Suprapubic skin (tissue), 4 donors: Measurements from ENCODE around the gene PIP5K1B.

Source experiments
- EP300 ChIP-seq: sonication (generic); formaldehyde crosslinking; IDR thresholded peaks from one replicate; pipeline ENCODE4 v1.6.1; 2017; ENCODE audit warnings: antibody characterized with exemption
- POLR2A ChIP-seq, 2 donors: fragments of 450-650 bp; IDR thresholded peaks; one replicate each; pipeline ENCODE4 v1.6.1; 2017; ENCODE audit warnings: antibody characterized with exemption in 2 of 2, mild to moderate bottlenecking in 2 of 2, moderate library complexity in 2 of 2
- POLR2AphosphoS5 ChIP-seq, 3 donors: sonication (generic); formaldehyde crosslinking; IDR thresholded peaks; one replicate each; pipeline ENCODE4 v1.6.1; 2017; ENCODE audit warnings: antibody characterized with exemption in 3 of 3

DNA sequence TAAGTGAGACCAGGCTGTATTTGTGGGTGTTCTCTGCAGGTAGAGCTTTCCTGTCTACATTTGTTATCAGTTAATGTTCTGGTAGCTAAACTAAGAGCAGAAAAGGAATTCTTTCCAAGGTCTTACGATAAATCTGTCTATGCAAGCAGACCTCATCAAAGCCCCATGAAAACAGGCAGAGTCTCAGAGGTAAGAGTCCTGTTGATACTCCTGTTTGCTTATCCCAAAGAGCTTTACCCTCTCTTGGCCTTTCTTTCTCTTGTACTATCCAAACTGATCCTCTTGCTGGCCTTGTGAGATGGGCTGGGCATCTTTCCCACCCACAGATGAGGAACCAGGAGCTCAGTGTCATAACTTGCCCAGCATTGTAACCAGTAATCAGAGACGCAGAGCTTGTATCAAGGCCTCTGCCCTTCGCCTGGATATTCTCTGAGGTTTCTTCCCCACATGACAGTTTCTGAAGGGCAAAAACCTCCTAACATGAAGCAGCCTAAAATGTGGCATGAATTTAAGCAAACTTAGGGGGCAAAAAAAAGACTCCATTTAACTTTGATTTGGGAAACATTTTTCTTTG, 275.4 kb downstream of the PIP5K1B start:
- TF ChIP-seq POLR2A (IDR thresholded peaks at IDR 0.05), result no peak
- no peak for TF ChIP-seq POLR2AphosphoS5 (IDR thresholded peaks at IDR 0.05)
- TF ChIP-seq EP300, result no peak
